GM12892 (cell line): ENCODE results near the gene SETD1A.

Source experiments
- POLR2A ChIP-seq: IDR thresholded peaks from 2 replicates; pipeline ENCODE4 v1.6.1; 2011; ENCODE audit warnings: low read depth, low read length, control low read depth
- POLR2AphosphoS5 ChIP-seq: IDR thresholded peaks from 2 replicates; pipeline ENCODE4 v1.6.1; 2011; ENCODE audit warnings: low read depth, low read length, control low read depth

- TF ChIP-seq POLR2A (no peak), POLR2AphosphoS5 (no peak)
Measured at GRCh38 chr16:30934827-30935557, 22.6 kb upstream of the SETD1A start.
